SH-SY5Y (cell line): ENCODE results near the gene SPACA7.

Experiments used
- GATA2 ChIP-seq: IDR thresholded peaks from 2 replicates; pipeline ENCODE4 v1.6.1; 2011; ENCODE audit warnings: mild to moderate bottlenecking, low read depth, low read length
- GATA3 ChIP-seq: IDR thresholded peaks from 2 replicates; pipeline ENCODE4 v1.6.1; 2011; ENCODE audit warnings: low read depth, mild to moderate bottlenecking, low read length, moderate library complexity

The SPACA7 gene

GRCh38 chr13:112362021-112362420, 14.1 kb upstream of the SPACA7 start:
- TF ChIP-seq GATA3 (no peak), GATA2 (no peak)

GRCh38 chr13:112363867-112364528, 12.2 kb upstream of the SPACA7 start:
- TF ChIP-seq GATA3, result no peak
- no peak for TF ChIP-seq GATA2

GRCh38 chr13:112366907-112367646, 9.1 kb upstream of the SPACA7 start:
- TF ChIP-seq GATA3 (no peak), GATA2 (no peak)

GRCh38 chr13:112368883-112369282, 7.3 kb upstream of the SPACA7 start:
- TF ChIP-seq GATA3 (no peak), GATA2 (no peak)

- TF ChIP-seq GATA3 (no peak), GATA2 (no peak)
Observed at GRCh38 chr13:112370311-112370710, 5.8 kb upstream of the SPACA7 start.

GRCh38 chr13:112374271-112374670, 1.9 kb upstream of the SPACA7 start:
- no peak for TF ChIP-seq GATA2
- no peak for TF ChIP-seq GATA3

- TF ChIP-seq GATA2 (no peak), GATA3 (no peak)
Observed at GRCh38 chr13:112391746-112392145, 15.6 kb downstream of the SPACA7 start.

- no peak for TF ChIP-seq GATA3
- no peak for TF ChIP-seq GATA2
Observed at GRCh38 chr13:112392719-112393118, 16.6 kb downstream of the SPACA7 start.

GRCh38 chr13:112397108-112397507, 21.0 kb downstream of the SPACA7 start:
- no peak for TF ChIP-seq GATA3
- no peak for TF ChIP-seq GATA2

GRCh38 chr13:112416647-112417046, 40.5 kb downstream of the SPACA7 start:
- TF ChIP-seq GATA3 (no peak), GATA2 (no peak)

GRCh38 chr13:112417079-112417478, 40.9 kb downstream of the SPACA7 start:
- TF ChIP-seq GATA3 (no peak), GATA2 (no peak)

GRCh38 chr13:112424098-112424497, 47.9 kb downstream of the SPACA7 start:
- TF ChIP-seq GATA3 (no peak), GATA2 (no peak)

GRCh38 chr13:112428704-112429103, 52.5 kb downstream of the SPACA7 start:
- TF ChIP-seq GATA2 (no peak), GATA3 (no peak)

GRCh38 chr13:112431734-112432133, 55.6 kb downstream of the SPACA7 start:
- no peak for TF ChIP-seq GATA3
- no peak for TF ChIP-seq GATA2

GRCh38 chr13:112434032-112434431, 57.9 kb downstream of the SPACA7 start:
- TF ChIP-seq GATA2 (no peak), GATA3 (no peak)

GRCh38 chr13:112434937-112435523, 58.9 kb downstream of the SPACA7 start:
- TF ChIP-seq GATA3 (no peak), GATA2 (no peak)
